ENCODE results near the gene LRFN4. TPM values are rescaled to one million over a fixed set of nuclear protein-coding genes. Genes with fewer than 3 reads are reported as not detected.

Gene LRFN4
- total RNA-seq, 1 donor from 2014 or later = 37.9 TPM

DNA sequence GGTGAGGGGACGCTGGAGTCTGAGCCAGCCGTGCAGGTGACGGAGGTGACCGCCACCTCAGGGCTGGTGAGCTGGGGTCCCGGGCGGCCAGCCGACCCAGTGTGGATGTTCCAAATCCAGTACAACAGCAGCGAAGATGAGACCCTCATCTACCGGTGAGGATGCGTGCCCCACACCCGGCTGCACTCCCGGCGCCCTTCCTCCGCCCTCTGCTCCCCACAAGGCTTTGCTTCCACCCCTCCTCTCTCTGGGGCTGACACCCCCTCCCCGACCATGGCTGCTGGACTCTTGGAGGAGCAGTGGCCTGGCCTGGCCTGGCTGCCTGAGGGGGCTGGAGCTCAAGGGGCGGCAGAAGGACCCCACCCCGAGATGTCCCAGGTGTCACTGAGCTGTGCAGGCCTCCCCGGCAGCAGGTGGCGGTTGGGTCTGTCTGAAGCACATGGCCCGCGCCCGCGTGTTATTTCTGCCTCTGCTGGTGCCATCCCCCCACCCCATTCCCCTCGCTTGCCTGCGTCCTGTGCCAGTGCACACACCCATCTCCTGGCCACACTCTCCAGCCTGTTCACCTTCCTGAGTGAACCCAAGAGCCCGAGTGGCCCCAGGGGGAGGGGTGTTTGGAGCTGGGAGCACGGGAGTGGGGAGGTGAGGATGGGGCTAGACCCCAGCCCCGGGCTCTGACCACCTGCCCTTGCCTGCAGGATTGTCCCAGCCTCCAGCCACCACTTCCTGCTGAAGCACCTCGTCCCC lies 2.2 kb downstream of the LRFN4 start:
- DNase-seq (ENCODE audit: low read depth) = no peak
- TF ChIP-seq, protein P1, sequence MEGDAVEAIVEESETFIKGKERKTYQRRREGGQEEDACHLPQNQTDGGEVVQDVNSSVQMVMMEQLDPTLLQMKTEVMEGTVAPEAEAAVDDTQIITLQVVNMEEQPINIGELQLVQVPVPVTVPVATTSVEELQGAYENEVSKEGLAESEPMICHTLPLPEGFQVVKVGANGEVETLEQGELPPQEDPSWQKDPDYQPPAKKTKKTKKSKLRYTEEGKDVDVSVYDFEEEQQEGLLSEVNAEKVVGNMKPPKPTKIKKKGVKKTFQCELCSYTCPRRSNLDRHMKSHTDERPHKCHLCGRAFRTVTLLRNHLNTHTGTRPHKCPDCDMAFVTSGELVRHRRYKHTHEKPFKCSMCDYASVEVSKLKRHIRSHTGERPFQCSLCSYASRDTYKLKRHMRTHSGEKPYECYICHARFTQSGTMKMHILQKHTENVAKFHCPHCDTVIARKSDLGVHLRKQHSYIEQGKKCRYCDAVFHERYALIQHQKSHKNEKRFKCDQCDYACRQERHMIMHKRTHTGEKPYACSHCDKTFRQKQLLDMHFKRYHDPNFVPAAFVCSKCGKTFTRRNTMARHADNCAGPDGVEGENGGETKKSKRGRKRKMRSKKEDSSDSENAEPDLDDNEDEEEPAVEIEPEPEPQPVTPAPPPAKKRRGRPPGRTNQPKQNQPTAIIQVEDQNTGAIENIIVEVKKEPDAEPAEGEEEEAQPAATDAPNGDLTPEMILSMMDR (conservative IDR thresholded peaks at IDR 0.05; ENCODE audit: low read depth, low read length) = no peak
- no peak overlapping the region for H3K4me3 ChIP-seq (ENCODE audit: low read depth, low read length)

DNA sequence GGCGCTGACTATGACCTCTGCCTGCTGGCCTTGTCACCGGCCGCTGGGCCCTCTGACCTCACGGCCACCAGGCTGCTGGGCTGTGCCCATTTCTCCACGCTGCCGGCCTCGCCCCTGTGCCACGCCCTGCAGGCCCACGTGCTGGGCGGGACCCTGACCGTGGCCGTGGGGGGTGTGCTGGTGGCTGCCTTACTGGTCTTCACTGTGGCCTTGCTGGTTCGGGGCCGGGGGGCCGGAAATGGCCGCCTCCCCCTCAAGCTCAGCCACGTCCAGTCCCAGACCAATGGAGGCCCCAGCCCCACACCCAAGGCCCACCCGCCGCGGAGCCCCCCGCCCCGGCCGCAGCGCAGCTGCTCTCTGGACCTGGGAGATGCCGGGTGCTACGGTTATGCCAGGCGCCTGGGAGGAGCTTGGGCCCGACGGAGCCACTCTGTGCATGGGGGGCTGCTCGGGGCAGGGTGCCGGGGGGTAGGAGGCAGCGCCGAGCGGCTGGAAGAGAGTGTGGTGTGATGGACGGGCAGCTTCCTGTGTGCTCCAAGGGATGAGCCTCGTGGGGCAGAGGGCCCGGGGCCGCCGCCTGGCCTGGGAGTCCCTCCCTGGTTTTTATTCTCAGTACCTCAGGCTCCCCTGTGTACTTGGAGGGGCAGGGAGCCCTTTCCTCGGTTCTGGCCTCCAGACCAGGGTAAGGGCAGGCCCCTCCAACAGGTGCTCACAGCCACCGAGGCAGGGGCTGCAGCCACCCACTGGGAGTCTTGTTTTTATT lies 3.0 kb downstream of the LRFN4 start:
- no peak overlapping the region for H3K4me3 ChIP-seq (ENCODE audit: low read depth, low read length)
- no peak for DNase-seq (ENCODE audit: low read depth)
- TF ChIP-seq, protein P1 (conservative IDR thresholded peaks at IDR 0.05; ENCODE audit: low read depth, low read length) = no peak

DNA sequence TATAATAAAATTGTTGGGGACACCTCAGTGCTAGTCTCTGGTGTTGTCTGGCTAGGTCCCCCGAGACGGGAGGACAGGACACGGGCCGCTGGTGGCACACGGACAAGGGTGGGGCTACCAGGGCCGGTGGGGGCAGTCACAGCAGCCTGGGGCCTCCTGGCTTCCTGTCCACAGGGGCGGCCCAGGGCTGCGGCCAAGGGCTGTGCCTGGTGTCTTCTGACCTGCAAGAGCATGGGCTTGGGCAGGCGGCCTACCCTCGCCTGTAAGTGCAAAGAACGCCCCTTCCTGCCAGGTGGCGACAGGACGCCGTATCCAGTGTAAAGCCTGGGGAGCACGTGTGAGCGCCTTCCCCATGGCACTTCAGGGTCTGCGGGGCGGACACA lies 3.6 kb downstream of the LRFN4 start:
- no peak for DNase-seq (ENCODE audit: low read depth)
- no peak overlapping the region for H3K4me3 ChIP-seq (ENCODE audit: low read depth, low read length)
- TF ChIP-seq, protein P1 (conservative IDR thresholded peaks at IDR 0.05; ENCODE audit: low read depth, low read length) = no peak

DNA sequence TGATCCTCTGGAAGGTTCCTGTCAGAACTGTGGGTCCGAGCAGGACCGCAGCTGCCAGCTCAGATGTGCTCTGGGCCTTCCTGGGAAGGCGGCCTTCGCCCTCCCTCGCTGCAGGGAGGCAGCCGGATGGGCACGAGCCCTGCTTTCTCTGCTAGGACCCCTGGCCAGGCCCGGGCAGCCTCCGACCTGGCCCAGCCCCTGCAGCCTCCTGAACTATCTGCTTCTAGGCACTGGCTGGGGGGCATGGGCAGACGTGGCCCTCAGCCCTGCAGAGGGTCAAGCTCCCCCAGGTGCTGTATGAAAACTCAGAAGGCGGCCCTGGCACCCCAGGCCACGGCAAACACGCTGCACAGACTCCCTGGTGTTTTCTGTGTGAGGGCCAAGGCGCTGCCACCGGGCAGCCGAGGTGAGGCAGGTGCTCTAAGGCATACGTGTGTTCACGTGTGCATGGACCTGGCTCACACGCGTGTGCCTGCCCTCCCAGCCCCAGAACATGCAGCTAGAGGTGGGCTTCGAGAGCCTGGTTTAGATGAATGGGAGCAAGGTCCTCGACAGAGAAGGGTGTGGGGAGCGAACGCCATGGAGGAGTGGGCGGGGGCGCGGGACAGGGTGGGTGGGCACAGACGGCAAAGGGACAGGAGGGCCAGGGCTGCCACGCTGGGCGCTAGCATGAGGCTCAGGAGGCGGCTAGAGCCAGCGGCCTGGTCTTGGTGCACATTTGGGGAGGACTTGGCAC lies 4.3 kb downstream of the LRFN4 start:
- no peak for DNase-seq (ENCODE audit: low read depth)
- TF ChIP-seq, protein P1 (conservative IDR thresholded peaks at IDR 0.05; ENCODE audit: low read depth, low read length) = no peak
- H3K4me3 ChIP-seq (ENCODE audit: low read depth, low read length) = no peak overlapping the region

DNA sequence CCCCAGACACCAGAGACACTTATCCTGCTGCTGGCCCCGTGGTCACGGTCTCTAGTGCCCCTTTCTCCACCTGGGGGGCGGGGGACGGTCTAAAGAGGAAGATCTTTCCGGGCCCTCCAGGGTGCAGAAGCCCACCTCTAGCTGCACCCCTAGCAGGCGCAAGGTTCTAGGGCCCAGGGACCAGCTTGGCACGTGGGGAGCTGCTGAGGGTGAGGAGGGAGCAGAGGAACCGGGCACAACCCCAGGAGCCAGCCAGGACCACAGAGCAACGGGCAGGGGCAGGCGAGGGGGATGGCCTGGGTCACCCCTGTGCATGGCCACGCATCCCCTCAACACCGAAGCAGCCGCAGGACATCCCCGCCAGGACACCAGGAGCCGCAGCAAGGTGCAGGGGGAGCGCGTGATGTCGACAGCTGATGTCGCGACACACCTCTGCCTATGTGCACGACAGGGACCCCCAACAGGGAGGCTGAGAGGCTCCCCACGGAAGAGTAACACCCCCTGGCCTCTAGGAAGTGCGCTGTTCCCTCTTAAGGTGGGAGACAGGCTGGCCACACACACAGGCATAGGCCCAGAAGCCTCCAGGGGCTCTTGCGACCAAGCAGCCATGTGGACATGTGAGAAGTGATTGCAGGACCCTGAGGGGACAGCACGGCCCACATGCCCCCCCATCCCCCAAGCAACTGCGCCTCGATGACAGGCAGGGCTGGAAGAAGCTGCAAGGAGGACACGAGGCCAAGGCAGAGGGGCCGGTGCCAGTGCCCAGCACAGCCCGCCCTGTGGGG lies 5.1 kb downstream of the LRFN4 start:
- H3K4me3 ChIP-seq (ENCODE audit: low read depth, low read length) = no peak overlapping the region
- TF ChIP-seq, protein P1 (conservative IDR thresholded peaks at IDR 0.05; ENCODE audit: low read depth, low read length) = no peak
- DNase-seq (ENCODE audit: low read depth) = no peak

DNA sequence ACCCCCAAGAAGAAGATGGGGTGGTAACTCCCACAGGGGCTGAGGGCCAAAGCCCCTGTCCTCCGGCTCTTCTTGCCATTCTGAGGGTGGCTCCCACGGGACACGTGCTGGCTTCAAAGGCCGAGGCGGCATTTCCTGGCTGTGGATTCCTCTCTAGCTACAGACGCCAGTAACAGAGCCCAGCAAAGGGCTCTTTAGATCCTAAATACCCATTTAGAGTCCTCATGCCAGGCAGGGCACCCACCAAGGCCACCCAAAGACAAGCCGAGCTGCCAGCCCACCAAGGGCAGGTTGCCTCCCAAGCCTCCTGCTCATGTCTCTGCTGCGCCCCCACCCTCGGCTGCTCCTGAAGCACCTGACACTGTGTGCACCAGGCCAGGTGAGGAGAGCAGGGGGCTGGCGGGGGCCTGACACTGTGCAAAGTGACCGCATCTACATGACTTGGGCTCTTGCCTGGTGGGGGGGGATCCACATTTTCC lies 5.7 kb downstream of the LRFN4 start:
- H3K4me3 ChIP-seq (ENCODE audit: low read depth, low read length) = no peak overlapping the region
- no peak for DNase-seq (ENCODE audit: low read depth)
- TF ChIP-seq, protein P1 (conservative IDR thresholded peaks at IDR 0.05; ENCODE audit: low read depth, low read length) = no peak
